Activated CD4-positive, CD25-positive, alpha-beta regulatory T cell (primary cell): ENCODE results near the gene NPPA.
A peak's percentile ranks its signal among the peaks of the same experiment; 100 is the strongest.
"Not testable (repeated sequence)": the region's sequence is repeated elsewhere in the genome, so short reads cannot be mapped to it uniquely, and the experiment has no call there.

ENCODE experiments used
- DNase-seq, 4 experiments: peaks; one replicate each; lab custom pipeline; 2025; lab: John Stamatoyannopoulos, UW

NPPA gene

GRCh38 chr1:11807133-11807532, 40.5 kb downstream of the NPPA start:
- no peak for DNase-seq

DNA sequence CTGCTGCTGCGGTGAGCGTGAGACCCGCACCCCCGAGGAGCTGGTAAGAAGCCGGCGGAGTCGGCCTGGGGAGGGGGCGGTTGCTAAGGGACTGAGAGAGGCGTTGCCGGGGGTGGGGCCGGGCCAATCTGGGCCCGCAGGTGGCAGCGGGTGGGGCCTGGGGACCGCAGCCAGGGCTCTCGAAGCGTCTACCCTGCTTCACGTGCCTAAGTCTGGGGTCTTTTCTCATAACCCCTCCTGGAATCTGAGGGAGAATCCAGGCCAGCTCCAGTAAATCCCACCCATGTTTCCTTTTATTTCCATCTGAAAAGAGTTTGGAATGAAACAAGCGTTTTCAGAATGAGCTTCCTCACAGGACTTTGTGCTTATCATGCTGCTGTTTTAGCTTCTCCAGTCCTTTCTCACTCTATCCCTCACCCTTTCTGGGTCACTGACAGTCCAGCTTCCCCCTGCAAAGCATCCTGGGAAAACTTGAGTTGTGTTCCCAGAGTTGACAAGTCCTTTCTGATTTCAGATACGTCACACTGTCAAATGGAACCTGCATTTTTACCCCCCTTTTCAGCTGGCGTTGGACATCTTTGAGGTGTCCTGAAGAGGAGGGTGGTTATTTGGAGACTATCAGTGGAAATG, 41.2 kb downstream of the NPPA start:
- peak; percentile 59 to 77 (median 75) for DNase-seq

- DNase-seq, result peak; percentile 93 to 97 (median 95)
Observed at GRCh38 chr1:11805422-11806306, 41.9 kb downstream of the NPPA start, which contains the start of the genes CLCN6 and MTHFR. Gene CLCN6 (plus strand): TSS chr1:11806191. CDS start chr1:11806263, 72 bp downstream. Gene MTHFR (minus strand): TSS chr1:11805964. CDS start chr1:11803116, 2,848 bp downstream.

GRCh38 chr1:11804666-11805421, 42.7 kb downstream of the NPPA start:
- DNase-seq, result no peak

- not testable (repeated sequence) for DNase-seq
Observed at GRCh38 chr1:11803924-11804665, 43.5 kb downstream of the NPPA start.

DNA sequence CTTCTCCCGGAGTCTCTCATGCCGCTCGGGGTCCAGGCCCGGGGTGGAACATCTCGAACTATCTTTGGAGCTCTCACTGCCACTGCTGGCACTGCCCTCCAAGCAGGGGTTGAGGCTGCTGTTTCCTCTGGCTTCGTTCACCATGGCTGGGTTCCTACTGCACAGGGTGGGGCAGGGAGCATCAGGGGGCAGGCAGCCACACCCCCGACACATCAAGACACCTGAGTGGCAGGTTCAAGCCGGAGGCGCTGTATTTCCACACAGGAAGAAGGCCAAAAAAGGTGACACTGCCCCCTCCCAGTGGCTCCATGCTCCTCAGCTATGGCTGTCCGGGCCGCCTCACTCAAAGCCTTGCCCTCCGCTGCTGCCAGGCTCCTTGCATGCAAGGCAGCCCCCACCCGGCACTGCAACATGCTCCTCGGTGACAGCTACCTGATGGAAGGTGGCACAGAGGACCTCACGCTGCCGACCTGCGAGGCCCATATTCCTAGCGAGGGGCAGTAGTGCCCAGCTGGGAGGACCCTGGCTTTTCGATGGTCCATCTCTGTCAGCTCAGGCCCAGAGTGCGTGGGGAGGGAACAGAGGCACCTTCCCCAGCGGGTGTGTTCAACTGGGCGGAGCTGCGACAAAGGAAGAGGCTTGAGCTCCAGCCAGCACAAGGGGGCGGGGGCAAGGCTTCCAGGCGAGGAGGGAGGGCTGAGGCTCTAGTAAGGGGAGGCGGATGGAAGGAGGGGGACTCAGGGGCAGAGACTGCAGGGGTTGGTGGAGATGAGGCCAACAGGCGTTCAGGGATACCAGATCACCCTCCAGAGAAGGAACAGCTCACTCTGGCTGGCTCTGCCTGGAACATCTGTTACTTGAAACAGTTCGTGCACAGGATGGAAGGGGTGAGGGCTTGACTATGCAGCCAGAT, 44.4 kb downstream of the NPPA start:
- DNase-seq, result peak; percentile 13 to 50 (median 36)

GRCh38 chr1:11802616-11802972, 45.0 kb downstream of the NPPA start:
- DNase-seq, result no peak

DNA sequence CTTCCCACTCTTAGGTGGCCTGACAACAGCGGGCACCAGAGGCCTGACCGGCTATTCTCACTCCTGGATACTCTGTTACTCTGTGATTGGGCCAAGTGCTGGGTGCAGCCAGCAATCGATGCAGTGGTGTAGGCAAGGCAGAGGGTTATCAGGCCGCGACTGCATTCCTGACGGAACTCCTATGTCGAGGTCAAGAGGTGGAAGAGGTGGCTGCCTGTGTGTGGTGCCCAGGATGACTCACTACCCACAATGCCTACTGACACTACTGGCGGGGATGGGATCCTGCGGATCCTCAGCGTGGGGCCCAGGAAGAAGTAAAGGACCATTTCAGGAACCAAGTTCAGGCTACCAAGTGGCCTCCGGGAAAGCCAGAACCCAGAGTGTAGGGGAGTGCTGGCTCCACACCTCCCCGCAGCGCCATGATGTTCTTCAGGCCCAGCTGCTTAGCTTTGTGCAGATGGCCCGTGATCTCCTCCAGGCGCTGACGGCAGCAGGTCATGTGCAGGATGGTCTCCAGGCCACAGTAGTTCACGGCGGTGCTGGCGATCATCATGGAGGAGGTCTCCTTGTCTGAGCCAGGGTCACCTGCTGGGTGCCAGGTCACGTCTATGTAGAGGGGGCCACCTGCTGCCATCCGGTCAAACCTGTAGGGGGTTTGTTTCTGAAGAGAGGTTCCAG, 46.7 kb downstream of the NPPA start:
- DNase-seq, result no peak

DNA sequence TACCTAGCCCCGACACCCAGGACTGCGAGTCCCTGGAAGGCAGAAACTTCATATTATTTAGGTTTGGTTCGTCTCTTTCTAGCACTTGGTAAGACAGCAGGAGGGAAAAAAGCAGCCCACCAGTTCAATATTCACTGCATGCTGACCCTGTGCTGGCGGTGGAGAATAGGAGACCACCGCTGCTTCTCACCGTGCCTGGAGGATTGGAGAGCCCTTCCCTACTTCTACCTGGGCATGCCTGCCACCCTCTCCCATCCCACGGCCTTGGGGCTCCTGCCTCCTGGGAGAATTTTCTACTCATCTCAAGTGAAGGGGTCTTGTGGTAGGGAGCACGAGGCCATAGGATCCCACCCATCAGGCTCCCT, 47.2 kb downstream of the NPPA start:
- no peak for DNase-seq

GRCh38 chr1:11799896-11800295, 47.7 kb downstream of the NPPA start:
- no peak for DNase-seq

DNA sequence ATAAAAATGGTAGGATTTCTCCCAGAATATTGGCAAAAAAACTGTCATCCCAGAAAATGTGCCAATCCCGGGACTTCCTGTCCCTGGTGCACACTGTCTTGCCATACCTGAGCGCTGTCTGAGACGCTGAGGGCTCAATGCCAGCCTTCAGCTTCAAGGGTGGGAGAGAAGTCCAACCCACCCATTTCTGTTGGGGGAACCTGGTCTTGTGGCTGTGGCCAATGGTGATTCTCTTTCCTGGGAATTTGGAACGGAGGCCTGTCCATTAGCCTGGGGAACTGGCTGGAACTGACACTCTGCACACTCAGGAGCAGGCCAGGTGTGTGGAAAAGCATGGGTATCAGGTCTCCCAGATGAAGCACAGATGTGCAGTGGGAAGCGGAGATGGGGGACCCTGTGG, 48.5 kb downstream of the NPPA start:
- DNase-seq, result no peak

- DNase-seq, result no peak
Observed at GRCh38 chr1:11797525-11798216, 49.9 kb downstream of the NPPA start.

DNA sequence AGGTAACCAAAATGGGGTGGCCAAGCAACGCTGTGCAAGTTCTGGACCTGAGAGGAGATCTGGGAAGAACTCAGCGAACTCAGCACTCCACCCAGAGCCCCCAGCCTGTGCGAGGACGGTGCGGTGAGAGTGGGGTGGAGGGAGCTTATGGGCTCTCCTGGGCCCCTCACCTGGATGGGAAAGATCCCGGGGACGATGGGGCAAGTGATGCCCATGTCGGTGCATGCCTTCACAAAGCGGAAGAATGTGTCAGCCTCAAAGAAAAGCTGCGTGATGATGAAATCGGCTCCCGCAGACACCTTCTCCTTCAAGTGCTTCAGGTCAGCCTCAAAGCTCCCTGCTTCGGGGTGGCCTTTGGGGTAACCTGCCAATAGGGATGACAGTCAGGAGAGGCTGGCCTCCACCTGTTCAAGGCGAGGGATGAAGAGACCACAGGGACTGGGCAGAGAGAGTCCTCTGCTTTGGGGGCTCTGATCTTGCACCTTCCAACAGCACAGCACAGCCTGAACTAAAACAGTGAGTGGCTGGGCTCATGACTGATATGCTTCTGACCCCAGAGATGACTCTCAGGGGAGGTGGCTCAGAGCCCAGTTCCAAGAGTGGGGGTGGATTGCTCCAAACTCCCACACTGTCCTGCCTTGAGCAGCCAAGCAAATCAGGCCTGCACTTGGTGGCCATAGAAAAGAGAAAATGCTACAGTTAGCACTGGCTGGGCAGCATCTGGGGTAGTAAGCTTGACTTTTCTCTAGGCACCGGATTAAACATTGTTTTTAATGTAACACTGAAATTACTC, 51.4 kb downstream of the NPPA start:
- no peak for DNase-seq
